Measurements from ENCODE around the gene GRID1. TPM values are rescaled to one million over a fixed set of nuclear protein-coding genes. Genes with fewer than 3 reads are reported as not detected.

Gene GRID1
- total and polyA plus RNA-seq, 10 of the 15 experiments (the other 5 are each of a cell fraction or from before 2014, with no cell fraction given) = 0.04 to 0.62 (median 0.08) TPM; not detected in 5

GRCh38 chr10:86084585-86084984 lies 282.0 kb downstream of the GRID1 start:
- Histone ChIP-seq H3K27me3 (replicated peaks in 1 of 2; ENCODE audit: control insufficient read depth in 2 of 2, insufficient read depth in 2 of 2, low read length in 1 of 2) (peaks cover 0 to 4% of the 10 kb centered on the region in 2 experiments; a peak in 2 of 4 replicates), H2AFZ (ENCODE audit: control insufficient read depth, low read depth, low read length) (no peak overlapping the region), H3K9me3 (replicated peaks; ENCODE audit: control insufficient read depth, insufficient read depth, low read length) (no peaks in the 10 kb centered on the region), H3K4me2 (ENCODE audit: control insufficient read depth, insufficient read depth) (no peak overlapping the region), H3K9ac (ENCODE audit: control insufficient read depth, insufficient read depth, low read length) (no peak overlapping the region), H3K4me1 (ENCODE audit: control insufficient read depth, insufficient read depth, low read length) (no peaks in the 10 kb centered on the region), H3K36me3 (ENCODE audit: control insufficient read depth in 2 of 2, insufficient read depth in 2 of 2, low read length in 1 of 2) (no peaks in the 10 kb centered on the region), H4K20me1 (ENCODE audit: control insufficient read depth, insufficient read depth) (no peaks in the 10 kb centered on the region), H3K79me2 (ENCODE audit: control insufficient read depth, insufficient read depth, low read length) (no peaks in the 10 kb centered on the region), H3K4me3 (no peak overlapping the region), H3K27ac (ENCODE audit: control insufficient read depth, insufficient read depth) (no peak overlapping the region)
- ChIA-PET POLR2A (no interaction called here), RAD21 (ENCODE audit: unreplicated experiment) (no interaction called here), CTCF (no interaction called here), SMC1A (ENCODE audit: uncharacterized antibody, unreplicated experiment) (no interaction called here)
- no peak for DNase-seq (ENCODE audit: low read depth, low spot score)
- no peak for TF ChIP-seq MEF2A (IDR thresholded peaks at IDR 0.05; ENCODE audit: insufficient read depth, low read depth, low read length)
- TF ChIP-seq ZBED1 (IDR thresholded peaks at IDR 0.05; ENCODE audit: borderline replicate concordance) = no peak
- TF ChIP-seq ZSCAN29 (IDR thresholded peaks at IDR 0.05) = no peak
- no peak for TF ChIP-seq POLR2A (IDR thresholded peaks at IDR 0.05; ENCODE audit: low read depth, low read length)
- TF ChIP-seq PRDM15 (CRISPR knock-in tag; IDR thresholded peaks at IDR 0.05) = no peak
- TF ChIP-seq USF1 (IDR thresholded peaks at IDR 0.05; ENCODE audit: borderline replicate concordance, extremely low read length, insufficient read depth, low read depth, low read length) = no peak
- no peak for TF ChIP-seq POLR2AphosphoS5 (IDR thresholded peaks at IDR 0.05; ENCODE audit: low read length)
- no peak for TF ChIP-seq RB1 (IDR thresholded peaks at IDR 0.05; ENCODE audit: borderline replicate concordance)
- TF ChIP-seq, protein P1, sequence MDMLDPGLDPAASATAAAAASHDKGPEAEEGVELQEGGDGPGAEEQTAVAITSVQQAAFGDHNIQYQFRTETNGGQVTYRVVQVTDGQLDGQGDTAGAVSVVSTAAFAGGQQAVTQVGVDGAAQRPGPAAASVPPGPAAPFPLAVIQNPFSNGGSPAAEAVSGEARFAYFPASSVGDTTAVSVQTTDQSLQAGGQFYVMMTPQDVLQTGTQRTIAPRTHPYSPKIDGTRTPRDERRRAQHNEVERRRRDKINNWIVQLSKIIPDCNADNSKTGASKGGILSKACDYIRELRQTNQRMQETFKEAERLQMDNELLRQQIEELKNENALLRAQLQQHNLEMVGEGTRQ (IDR thresholded peaks at IDR 0.05; ENCODE audit: borderline replicate concordance, low read depth, low read length) = no peak
- no peak for TF ChIP-seq KDM1A (IDR thresholded peaks at IDR 0.05; ENCODE audit: borderline replicate concordance)
- TF ChIP-seq FOXK2 (IDR thresholded peaks at IDR 0.05) = no peak
- TF ChIP-seq MTA3 (IDR thresholded peaks at IDR 0.05; ENCODE audit: borderline replicate concordance, low read length) = no peak
- no peak for TF ChIP-seq ESRRA (IDR thresholded peaks at IDR 0.05; ENCODE audit: low read length)
- no peak for TF ChIP-seq MEF2B (IDR thresholded peaks at IDR 0.05; ENCODE audit: partially characterized antibody, poor library complexity, severe bottlenecking)
- WGBS (ENCODE audit: insufficient coverage, insufficient replicate concordance, low lambda C conversion rate, missing lambda C conversion rate) = 36% methylated on average over 3 of the region's 3 CpGs
- intact Hi-C loops (cut with micrococcal nuclease; ENCODE audit: unreplicated experiment) = no loop called here
- no TSS peak for BruUV-seq (replicated peaks)
- FAIRE-seq = no peak
- in situ Hi-C loops (cut with MboI) = no loop called here
- ATAC-seq = no peak
